Embryonic facial prominence (tissue), 1 donor: ENCODE data around the gene WTAP.
"Not testable (repeated sequence)": the region's sequence is repeated elsewhere in the genome, so short reads cannot be mapped to it uniquely, and the experiment has no call there.

Experiments
- DNase-seq: peaks from one replicate; pipeline ENCODE4 v3.0.0-alpha.2; 2016; ENCODE audit errors: extremely low spot score

Gene WTAP

DNA sequence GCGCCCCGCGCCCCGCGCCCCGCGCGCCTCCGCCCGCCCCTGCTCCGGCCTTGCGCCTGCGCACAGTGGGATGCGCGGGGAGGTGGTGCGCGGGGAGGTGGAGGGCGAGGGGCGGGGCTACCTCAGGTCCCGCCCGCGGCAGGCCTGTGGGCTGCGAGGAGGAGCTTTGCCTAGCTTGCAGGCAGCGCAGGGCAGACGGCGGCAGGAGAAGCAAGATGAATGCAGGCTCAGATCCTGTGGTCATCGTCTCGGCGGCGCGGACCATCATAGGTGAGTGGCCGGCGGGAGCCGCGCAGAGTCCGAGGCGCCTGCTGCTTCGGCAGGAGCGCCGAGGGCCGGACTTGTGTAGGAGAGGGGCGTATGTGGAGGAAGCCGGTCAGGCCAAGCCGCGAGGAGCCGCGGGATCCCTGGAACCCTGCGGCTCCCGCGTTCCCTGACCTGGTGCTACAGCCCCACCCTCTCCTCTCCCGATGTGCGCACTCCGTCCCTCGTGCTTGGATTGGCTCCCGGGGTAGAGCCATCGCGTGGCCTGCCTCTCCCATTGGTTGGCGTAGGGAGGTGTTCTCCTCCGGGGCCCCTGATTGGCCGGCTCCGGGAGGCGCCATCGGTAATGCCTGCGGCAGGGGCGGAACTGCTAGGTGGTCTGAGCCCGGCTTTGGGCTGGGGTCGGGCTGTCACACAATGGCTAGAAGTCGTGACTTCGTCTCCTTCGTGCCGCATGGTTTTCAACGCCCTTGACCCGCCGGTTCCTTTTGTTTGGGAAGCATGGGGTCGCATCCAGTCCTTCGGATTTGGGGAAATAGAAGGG, 34.8 kb downstream of the WTAP start, which contains the start of gene ACAT2:
TSS of gene ACAT2 (plus strand) at position 173 of the 808 bp plus-strand sequence. CDS start at position 216, 43 bp downstream.
- peak; percentile 92 for DNase-seq

DNA sequence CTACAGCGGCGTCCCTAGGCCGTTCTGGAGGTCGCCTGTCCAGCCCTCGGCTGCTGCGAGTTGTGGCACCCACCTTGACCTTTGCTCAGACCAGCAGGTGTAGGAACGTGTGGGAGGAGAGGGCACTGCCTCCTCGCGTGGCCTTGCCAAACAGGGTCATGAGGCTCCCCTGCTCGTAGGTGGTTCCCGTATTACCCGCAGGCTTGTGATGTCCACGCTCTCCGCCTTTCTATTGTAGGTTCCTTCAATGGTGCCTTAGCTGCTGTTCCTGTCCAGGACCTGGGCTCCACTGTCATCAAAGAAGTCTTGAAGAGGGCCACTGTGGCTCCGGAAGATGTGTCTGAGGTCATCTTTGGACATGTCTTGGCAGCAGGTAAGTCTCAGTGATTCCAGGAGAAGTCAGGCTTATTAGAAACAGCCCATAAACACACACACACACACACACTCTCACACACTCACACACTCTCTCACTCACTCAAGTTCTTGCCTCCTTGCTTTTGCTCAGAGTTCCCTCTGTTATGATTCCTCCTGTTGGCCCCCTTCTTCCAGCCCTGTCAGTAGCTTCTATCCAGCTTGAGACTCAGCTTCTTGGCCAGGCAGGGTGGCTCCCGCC, 35.5 kb downstream of the WTAP start:
- no peak for DNase-seq

DNA sequence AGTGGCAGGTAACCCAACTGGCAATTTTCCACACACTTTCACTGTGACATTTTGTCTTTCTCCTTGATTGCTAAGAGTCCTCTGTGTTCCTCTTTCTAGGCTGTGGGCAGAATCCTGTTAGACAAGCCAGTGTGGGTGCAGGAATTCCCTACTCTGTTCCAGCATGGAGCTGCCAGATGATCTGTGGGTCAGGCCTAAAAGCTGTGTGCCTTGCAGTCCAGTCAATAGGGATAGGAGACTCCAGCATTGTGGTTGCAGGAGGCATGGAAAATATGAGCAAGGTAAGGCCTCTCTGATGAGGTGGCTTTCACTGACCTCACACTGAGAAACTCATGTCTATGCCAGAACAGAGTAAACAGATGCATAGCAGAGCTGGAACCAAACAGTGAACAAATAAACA, 39.6 kb downstream of the WTAP start:
- no peak for DNase-seq

DNA sequence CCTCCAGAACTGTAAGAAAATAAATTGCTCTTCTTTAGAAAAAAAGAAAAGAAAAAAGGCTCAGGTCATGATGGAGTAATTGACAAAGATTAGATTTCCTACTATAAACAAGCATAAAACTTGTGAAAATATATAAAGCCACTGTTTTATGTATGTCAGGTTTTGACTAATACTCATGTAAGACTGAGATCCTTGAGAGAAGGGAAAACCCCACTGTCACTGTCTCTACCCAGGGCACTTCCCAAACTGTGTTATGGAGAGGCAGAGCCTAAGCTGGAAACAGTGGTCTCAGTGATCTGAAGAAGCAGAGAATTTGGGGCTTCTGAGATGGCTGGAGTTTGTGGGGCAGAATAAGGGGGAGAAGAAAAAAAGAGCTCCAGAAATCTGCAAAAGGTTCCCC, 42.2 kb downstream of the WTAP start:
- DNase-seq, result no peak

DNA sequence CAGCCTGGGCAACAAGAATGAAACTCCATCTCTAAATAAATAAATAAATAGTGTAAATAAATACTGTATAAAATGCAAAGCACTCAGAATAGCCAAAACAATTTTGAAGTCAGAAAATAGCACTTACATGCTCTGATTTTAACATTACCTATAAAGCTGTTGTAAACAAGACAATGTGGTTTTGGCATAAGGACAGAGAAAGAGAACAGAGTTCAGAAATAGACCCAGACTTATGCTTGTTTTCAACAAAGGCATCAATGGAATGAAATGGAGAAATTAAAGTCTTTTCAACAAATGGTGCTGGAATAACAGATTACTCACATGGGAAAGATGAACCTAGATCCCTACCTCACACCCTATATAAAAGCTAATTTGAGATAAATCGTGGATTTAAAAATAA, 44.9 kb downstream of the WTAP start:
- DNase-seq, result no peak

DNA sequence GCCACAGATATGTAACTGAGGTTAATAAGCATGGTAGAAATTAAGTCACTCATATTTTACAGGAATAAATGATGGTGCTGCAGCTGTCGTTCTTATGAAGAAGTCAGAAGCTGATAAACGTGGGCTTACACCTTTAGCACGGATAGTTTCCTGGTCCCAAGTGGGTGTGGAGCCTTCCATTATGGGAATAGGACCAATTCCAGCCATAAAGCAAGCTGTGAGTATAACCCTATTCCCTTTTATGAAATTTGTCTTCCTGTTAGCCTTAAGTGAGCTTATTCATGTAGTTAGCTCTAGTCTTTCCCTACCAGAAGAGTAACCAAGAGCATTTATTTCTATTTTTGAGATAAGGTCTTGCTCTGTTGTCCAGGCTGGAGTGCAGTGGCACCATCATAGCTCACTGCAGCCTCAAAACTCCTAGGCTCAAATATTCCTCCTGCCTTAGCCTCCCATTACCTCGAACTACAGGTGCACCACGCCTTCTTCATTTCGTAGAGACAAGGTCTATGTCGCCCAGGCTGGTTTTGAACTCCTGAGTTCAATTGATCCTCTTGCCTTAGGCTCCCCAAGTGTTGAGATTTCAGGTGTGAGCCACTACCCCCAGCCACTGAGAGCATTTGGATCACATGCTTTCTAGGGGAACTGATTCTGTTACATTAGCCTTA, 50.1 kb downstream of the WTAP start:
- no peak for DNase-seq

DNA sequence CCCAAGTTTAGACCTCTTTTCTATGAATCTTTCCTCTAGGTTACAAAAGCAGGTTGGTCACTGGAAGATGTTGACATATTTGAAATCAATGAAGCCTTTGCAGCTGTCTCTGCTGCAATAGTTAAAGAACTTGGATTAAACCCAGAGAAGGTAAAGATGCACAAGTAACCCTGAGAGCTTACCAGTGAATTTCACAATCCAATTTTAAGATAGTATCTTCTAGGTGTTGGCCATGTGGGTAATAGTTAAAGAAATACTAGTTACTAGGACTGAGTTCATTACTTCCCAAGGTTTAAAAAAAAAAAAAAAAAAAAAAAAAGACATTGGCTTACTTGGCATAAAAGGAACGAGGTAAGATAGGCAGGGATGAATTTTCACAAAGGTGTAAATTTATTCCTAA, 50.8 kb downstream of the WTAP start:
- no peak for DNase-seq

DNA sequence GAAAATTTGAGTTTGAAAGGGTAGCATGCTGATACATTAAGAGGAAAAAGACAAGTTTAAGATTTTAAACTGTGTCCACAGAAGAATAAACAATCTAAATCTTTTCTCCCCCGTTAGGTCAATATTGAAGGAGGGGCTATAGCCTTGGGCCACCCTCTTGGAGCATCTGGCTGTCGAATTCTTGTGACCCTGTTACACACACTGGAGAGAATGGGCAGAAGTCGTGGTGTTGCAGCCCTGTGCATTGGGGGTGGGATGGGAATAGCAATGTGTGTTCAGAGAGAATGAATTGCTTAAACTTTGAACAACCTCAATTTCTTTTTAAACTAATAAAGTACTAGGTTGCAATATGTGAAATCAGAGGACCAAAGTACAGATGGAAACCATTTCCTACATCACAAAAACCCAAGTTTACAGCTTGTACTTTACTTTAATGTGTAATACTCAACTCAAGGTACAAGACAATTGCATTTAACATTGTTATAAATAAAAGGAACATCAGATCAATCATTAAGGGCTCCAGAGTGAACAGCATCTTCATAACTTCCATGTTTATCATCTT, 51.3 kb downstream of the WTAP start:
- no peak for DNase-seq

DNA sequence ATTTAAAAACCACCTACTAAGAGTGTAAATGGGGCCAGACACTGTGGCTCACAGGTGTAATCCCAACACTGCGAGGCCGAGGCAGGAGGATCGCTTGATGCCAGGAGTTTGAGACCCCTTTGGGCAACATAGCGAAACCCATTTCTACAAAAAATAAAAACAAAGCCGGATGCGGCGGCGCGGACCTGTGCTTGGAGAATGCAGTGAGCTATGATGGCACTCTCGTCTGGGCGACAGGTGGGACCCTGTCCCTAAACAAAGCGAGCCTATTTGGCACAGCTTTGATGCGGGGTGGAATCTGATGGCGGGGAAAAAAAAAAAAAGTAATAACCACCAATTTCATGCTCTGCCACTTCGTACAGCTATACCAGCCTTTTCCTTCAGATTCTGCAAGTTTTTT, 61.0 kb downstream of the WTAP start:
- DNase-seq, result no peak

DNA sequence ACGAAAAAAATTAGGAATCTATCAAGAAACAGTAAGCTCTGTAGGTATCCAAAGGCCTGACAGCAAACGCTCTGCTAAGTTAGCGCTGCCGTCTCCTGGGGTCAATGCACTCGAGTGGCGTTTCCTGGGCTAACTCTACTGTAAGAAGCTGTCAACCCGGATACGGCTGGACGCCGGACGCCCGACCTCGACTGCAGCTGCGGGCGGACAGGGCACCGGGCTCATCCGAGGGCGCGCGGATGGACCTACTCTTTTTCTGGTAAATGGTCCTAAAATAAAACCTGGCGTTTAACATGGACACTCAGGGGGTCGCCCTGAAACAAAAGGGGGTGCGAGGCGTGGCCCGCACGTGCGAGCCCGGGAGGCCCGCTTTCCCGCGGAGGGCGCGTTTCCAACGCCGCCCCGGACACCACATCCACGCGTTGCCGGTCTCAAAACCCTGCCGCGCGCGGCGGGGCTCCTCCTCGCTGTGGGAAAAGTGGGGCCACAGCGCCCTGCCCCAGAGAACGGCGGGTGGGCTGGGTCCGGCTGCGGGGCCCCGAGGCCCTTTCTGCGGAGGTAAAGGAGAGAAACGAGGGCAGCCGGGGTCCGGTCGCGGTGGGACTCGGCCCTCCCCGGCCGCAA, 61.6 kb downstream of the WTAP start:
- no peak for DNase-seq

DNA sequence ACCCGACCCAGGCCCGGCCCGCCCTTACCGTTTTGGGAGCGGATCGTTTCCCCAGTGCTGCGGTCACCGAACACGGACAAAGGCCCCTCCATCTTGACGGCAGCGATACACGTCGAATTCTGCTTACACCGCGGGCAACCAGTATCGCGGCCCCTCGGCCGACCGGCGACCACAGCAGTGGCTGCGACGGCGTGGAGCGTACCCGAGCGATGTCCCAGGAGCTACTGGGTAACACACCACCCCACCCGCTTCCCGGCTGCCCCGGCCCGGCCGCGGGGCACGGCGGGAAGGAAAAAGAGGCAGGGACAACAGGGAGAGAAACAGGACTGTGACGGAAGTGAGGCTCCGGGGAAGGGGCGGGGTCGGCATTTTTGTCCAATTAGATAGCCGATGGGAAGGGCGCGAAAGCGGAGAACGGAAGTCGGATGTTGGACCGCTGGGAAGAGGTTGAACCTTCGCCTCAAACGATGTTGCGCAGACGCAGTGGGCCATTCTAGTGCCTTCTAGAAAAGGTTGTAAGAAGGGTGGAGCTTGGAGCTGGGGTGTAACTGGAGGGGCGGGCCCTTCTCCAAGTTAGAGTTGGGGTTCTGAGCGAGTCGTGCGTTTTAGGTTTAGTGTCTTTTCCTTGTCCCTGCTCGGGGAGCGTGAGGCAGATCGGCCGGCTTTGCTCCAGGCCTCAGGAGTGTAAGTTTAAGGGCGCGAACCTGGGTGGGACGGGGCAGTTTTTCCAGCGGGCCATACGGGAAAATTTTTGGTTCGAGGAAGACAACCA, 62.3 kb downstream of the WTAP start, which contains the start of gene TCP1:
TSS of gene TCP1 (minus strand) at position 226 of the 772 bp plus-strand sequence. CDS start at position 92, 134 bp downstream.
- peak; percentile 99 for DNase-seq

DNA sequence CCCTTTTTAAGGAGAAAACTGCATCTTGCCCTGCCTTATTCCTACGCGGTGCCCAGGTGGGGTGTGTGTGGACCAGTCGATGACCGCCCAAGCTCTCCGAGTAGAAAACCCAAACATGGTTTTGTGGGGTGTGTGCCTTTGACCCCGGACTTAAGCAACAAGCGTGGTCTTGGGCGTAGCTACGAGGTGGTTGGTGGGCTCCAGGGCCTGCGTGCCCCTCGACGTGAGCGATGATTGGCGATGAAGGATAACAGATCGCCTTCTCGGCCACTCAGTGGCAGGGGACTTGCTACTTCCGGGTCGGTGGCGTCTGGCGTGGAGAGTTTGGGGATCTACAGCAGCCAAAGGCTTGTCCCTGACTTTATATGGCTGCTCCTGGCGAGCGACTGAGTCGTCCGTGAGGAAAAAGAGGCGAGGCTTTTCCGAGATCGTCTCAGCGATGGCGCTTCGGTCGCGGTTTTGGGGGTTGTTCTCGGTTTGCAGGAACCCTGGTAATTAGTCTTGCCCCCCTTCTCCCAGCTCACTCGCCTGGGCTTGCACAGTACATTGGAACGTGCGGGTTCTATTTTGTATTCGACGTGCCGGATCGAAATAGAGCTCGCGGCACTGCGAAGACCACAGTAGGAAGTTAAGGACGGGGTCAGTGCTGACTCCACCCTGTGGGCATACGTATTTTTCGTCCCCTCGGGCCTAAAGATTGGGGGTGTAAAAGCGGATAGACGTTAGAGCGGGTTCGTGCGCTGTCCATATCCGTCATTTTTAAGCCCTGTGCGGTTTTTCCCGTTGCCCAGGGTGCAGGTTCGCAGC, 63.0 kb downstream of the WTAP start, which contains the start of gene MRPL18:
TSS of gene MRPL18 (plus strand) at position 319 of the 807 bp plus-strand sequence. CDS start at position 440, 121 bp downstream.
- DNase-seq, result peak; percentile 93

DNA sequence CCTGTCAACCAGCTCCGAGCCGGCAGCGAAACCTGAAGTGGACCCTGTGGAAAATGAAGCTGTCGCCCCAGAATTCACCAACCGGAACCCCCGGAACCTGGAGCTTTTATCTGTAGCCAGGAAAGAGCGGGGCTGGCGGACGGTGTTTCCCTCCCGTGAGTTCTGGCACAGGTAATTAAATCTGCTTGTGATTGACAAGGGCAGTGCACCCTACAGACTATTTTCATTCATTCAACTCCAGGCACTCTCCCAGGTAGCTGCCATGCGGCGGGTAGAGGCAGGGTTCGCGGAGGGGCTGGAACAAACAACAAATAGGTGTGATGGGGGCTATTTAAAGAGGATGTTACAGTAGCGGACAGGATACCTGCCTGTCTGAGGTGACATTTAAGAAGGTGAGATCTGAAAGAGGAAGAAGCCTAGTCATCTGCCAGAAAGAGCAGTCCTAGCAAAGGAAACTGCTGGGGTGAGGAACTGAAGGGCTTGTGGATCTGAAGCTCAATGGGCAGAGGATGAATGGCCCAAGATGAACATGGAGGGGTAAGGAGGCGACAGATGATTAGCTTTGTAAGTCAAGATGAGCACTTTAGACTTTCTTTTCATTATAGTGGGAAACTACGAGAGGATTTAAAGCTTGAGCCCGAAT, 63.8 kb downstream of the WTAP start:
- DNase-seq, result no peak

DNA sequence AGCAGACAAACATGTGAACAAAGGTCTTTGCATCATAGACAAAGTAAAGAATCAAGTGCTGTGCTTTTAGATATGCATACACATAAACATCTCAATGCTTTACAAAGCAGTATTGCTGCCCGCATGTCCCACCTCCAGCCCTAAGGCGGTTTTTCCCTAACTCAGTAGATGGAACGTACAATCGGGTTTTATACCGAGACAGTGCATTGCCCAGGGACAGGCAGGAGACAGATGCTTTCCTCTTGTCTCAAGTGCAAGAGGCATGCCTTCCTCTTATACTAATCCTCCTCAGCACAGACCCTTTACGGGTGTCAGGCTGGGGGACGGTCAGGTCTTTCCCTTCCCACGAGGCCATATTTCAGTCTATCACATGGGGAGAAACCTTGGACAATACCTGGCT, 67.7 kb downstream of the WTAP start:
- DNase-seq, result not testable (repeated sequence)

DNA sequence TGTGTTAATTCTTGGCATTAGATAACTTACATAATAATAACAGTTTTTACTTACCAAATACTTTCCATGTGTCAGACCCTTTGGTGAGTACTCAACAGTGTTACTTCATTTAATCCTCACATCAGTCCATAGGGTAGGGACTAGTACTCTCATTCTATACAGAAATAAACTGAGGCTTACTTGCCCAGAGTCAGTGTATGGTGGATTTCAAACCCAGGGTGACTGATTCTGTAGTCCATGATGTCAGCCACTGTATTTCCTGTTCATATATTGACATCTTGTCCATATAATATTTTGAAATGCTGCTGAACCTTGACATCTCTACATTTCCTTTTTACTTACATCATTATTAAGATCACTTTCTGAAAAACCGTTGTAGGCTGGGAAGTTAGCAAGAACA, 70.2 kb downstream of the WTAP start:
- DNase-seq, result no peak

DNA sequence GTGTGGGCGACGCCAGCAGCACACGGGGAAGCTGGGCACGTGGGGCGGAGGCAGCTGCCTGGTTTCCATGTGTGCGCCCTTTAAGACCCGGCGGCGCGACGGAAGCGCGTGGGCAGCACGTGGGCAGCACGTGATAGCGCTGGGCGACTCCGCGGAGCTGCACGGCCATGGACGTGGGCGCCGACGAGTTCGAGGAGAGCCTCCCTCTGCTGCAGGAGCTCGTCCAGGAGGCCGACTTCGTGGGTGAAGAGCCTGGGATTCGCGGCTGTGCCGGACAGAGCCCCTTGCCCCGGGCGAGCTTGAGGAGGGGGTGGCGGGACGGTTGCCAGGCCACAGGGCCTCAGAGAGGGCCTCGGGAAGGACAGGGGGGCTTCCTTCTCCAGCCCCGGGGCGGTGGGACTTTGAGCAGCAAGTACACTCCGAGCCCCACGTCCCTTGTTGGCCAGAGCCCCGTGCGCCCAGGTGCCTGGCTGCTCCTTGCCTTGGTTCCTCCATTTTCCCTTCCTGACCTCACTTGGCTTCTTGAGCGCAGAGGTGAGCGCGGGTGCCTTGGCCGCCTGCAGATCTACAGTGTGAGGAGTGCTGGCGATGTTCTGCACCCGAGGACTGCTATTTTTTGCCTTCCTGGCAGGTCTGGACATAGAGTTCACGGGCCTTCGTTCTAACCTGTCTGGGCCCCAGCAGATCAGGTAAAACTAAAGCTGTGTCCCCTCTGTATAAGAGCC, 73.0 kb downstream of the WTAP start, which contains the start of gene PNLDC1:
TSS of gene PNLDC1 (plus strand) at position 136 of the 725 bp plus-strand sequence. CDS start at position 168, 32 bp downstream.
- DNase-seq, result no peak

DNA sequence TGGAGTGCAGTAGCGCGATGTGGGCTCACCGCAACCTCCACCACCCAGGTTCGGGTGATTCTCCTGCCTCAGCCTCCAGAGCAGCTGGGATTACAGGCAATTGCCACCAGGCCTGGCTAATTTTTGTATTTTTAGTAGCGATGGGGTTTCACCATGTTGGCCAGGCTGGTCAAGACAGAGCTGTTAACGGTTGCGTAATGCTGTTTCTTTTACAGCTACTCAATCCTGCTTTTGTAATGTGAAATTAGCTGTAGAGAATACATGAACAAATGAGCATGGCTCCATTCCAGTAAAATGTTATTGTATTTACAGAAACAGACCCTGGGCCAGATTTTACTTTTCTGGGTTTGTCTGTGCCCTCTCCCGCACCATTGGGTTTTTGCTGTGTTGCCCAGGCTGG, 74.6 kb downstream of the WTAP start:
- no peak for DNase-seq

DNA sequence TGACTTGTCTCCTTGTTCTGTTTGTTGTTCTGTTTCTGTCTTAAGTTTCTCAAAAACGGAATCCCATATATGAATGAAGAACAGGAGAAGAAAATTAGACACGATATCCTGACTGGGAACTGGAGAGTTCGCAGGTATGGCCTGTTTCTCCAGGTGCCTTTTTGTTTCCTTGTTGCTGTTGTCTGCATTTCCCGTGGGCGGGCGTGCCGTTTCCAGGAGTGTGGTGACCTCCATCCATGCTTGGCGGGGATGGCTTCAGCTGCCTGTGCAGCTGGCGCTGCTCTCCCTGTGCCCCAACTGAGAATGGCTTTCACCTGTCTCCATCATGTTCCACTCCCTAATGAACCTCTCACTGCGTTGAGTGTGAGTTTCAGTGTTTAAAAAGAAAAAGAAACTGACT, 77.2 kb downstream of the WTAP start:
- no peak for DNase-seq
